ENCODE results near the gene SLC39A7. TPM values are rescaled to one million over a fixed set of nuclear protein-coding genes. Genes with fewer than 3 reads are reported as not detected.

SLC39A7 gene
- total and polyA plus RNA-seq, 2 donors (not counting 3 experiments of a cell fraction or from before 2014, with no cell fraction given): 99.8 to 129 TPM

DNA sequence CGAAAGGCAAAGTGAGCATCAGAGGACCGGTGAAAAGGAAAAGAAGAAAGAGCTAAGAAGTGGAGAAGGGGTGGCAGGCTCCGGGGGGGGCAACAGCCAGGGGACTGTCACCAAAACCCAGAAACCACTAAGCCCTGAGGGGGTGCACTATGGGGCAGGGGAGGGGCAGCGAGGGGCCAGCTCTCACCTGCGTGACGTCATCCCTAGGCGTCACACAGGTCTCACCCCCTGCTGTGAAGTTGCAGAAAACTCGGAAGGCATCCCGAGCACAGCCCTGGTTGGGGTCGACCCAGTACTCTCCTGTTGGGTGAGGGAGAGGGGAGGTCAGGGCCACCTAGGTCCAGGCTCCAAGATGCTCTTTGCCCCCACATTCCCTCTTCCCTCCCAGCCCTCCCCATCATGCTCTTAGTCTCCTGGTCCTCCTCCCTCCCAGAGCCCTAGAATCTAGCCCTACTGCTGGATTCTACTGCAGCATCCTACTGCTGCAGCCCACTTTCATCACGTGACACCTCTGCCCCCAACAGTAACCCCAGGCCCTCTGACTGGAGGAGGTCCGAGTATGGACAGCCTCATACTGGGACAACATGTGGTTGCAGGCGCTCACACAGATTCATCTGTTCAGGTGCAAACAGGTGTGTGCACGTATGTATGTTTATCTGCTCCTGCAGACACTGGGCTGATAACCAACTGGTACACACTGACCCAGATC lies 35.8 kb upstream of the SLC39A7 start:
- no TSS peak for BruUV-seq (replicated peaks)
- no peaks in the 10 kb centered on the region for H3K4me1 ChIP-seq (ENCODE audit: control insufficient read depth, extremely low read depth, insufficient read depth, low read length)
- no peaks in the 10 kb centered on the region for H3K79me2 ChIP-seq (ENCODE audit: control insufficient read depth, insufficient read depth, low read length)
- H3K27me3 ChIP-seq (ENCODE audit: control insufficient read depth in 2 of 2, insufficient read depth in 2 of 2, low read length in 2 of 2): no peaks in the 10 kb centered on the region
- CTCF ChIA-PET: interaction anchor here (1.4 kb wide), 1 partner anchor 83 kb away, joined by 6 read pairs; no protein-coding TSS in a partner anchor
- no peaks in the 10 kb centered on the region for H3K9me3 ChIP-seq (replicated peaks; ENCODE audit: control insufficient read depth, insufficient read depth, low read length)
- DNase-seq (ENCODE audit: low read depth, low spot score): no peak
- H2AFZ ChIP-seq (ENCODE audit: low read depth, low read length): no peak overlapping the region
- FAIRE-seq: no peak
- no peak overlapping the region for H3K9ac ChIP-seq (replicated peaks; ENCODE audit: extremely low read depth, insufficient read depth, low read length)
- POLR2A ChIA-PET: no interaction called here
- no peak overlapping the region for H3K4me3 ChIP-seq (replicated peaks in 1 of 3; ENCODE audit: insufficient read depth in 1 of 3, low read depth in 1 of 3, low read length in 3 of 3)
- intact Hi-C loops (cut with micrococcal nuclease) (no loop called here), dilution Hi-C loops (cut with MboI; ENCODE audit: extremely low pct_ligation_motif_present, low sequenced_read_pairs) (no loop called here)
- no peaks in the 10 kb centered on the region for H4K20me1 ChIP-seq (replicated peaks; ENCODE audit: control insufficient read depth, extremely low read depth, insufficient read depth, low read length)
- TF ChIP-seq, protein P1, sequence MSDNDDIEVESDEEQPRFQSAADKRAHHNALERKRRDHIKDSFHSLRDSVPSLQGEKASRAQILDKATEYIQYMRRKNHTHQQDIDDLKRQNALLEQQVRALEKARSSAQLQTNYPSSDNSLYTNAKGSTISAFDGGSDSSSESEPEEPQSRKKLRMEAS (IDR thresholded peaks at IDR 0.05; ENCODE audit: insufficient read depth, insufficient read length): no peak
- TF ChIP-seq MYC (IDR thresholded peaks at IDR 0.05; ENCODE audit: low read depth, low read length) (no peak), JUN (IDR thresholded peaks at IDR 0.05; ENCODE audit: borderline replicate concordance, insufficient read depth, insufficient read length, low read depth) (no peak), FOS (IDR thresholded peaks at IDR 0.05; ENCODE audit: borderline replicate concordance, insufficient read depth, low read length) (no peak), POLR2A (IDR thresholded peaks at IDR 0.05; ENCODE audit: low read depth, low read length) (no peak), EZH2 (IDR thresholded peaks at IDR 0.05; ENCODE audit: borderline replicate concordance, low read depth, low read length, severe bottlenecking) (no peak)
- TF ChIP-seq, protein P2, sequence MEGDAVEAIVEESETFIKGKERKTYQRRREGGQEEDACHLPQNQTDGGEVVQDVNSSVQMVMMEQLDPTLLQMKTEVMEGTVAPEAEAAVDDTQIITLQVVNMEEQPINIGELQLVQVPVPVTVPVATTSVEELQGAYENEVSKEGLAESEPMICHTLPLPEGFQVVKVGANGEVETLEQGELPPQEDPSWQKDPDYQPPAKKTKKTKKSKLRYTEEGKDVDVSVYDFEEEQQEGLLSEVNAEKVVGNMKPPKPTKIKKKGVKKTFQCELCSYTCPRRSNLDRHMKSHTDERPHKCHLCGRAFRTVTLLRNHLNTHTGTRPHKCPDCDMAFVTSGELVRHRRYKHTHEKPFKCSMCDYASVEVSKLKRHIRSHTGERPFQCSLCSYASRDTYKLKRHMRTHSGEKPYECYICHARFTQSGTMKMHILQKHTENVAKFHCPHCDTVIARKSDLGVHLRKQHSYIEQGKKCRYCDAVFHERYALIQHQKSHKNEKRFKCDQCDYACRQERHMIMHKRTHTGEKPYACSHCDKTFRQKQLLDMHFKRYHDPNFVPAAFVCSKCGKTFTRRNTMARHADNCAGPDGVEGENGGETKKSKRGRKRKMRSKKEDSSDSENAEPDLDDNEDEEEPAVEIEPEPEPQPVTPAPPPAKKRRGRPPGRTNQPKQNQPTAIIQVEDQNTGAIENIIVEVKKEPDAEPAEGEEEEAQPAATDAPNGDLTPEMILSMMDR (IDR thresholded peaks at IDR 0.05; ENCODE audit: extremely low read depth in 1 of 2, insufficient read depth in 1 of 2, low read depth in 1 of 2, low read length in 2 of 2): no peak
- no peaks in the 10 kb centered on the region for H3K9me1 ChIP-seq (replicated peaks; ENCODE audit: control insufficient read depth, extremely low read depth, insufficient read depth, low read length)
- no peaks in the 10 kb centered on the region for H3K36me3 ChIP-seq (ENCODE audit: control insufficient read depth in 2 of 2, extremely low read depth in 1 of 2, insufficient read depth in 2 of 2, low read length in 2 of 2)
- H3K27ac ChIP-seq (ENCODE audit: insufficient read depth, low read depth, low read length): no peak overlapping the region
- no peak overlapping the region for H3K4me2 ChIP-seq (ENCODE audit: insufficient read depth, low read length)

Measured in endothelial cell of umbilical vein (primary cell).